ENCODE measurements around the gene ZNF217.
"Not testable (repeated sequence)": the region's sequence is repeated elsewhere in the genome, so short reads cannot be mapped to it uniquely, and the experiment has no call there.

DNA sequence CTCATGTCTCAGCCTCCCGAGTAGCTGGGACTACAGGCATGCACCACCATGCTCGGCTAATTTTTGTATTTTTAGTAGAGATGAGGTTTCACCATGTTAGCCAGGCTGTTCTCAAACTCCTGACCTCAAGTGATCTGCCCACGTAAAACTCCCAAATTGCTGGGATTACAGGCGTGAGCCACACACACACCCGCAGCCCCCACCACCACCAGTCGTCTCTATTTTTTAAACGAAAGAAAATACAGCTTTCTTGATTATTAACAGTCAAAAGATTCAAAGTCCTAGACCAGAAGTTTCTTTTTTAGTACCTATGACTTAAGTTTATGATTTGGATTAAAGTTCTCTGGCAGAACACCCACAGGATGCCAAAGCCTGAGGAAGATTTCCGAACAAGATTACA, 18.6 kb upstream of the ZNF217 start:
- TF ChIP-seq, protein P1, sequence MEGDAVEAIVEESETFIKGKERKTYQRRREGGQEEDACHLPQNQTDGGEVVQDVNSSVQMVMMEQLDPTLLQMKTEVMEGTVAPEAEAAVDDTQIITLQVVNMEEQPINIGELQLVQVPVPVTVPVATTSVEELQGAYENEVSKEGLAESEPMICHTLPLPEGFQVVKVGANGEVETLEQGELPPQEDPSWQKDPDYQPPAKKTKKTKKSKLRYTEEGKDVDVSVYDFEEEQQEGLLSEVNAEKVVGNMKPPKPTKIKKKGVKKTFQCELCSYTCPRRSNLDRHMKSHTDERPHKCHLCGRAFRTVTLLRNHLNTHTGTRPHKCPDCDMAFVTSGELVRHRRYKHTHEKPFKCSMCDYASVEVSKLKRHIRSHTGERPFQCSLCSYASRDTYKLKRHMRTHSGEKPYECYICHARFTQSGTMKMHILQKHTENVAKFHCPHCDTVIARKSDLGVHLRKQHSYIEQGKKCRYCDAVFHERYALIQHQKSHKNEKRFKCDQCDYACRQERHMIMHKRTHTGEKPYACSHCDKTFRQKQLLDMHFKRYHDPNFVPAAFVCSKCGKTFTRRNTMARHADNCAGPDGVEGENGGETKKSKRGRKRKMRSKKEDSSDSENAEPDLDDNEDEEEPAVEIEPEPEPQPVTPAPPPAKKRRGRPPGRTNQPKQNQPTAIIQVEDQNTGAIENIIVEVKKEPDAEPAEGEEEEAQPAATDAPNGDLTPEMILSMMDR (IDR thresholded peaks at IDR 0.05; ENCODE audit: insufficient read depth, low read length, poor library complexity, severe bottlenecking), result not testable (repeated sequence)
- TF ChIP-seq EZH2phosphoT487 (conservative IDR thresholded peaks at IDR 0.05; ENCODE audit: low read length), result not testable (repeated sequence)
